H9 (cell line): ENCODE data around the gene STBD1. TPM values are rescaled to one million over a fixed set of nuclear protein-coding genes. Genes with fewer than 3 reads are reported as not detected.

Experiments used
- DNase-seq: peaks from one replicate; pipeline ENCODE4 v3.0.0-alpha.2; 2017
- H2AFZ ChIP-seq: one replicate; pipeline ENCODE4 v1.6.1; 2013; ENCODE audit warnings: mild to moderate bottlenecking, low read length, control low read depth, moderate library complexity
- H2AK5ac ChIP-seq: 2 replicates; pipeline ENCODE4 v1.6.1; 2013; ENCODE audit warnings: low read length, control low read depth, mixed read lengths; ENCODE audit not compliant: insufficient read length
- H2BK120ac ChIP-seq: one replicate; pipeline ENCODE4 v1.6.1; 2013; ENCODE audit warnings: low read depth, mild to moderate bottlenecking, low read length, control low read depth, inconsistent platforms; ENCODE audit not compliant: poor library complexity, severe bottlenecking
- H2BK12ac ChIP-seq: 2 replicates; pipeline ENCODE4 v1.6.1; 2013; ENCODE audit warnings: low read length, control low read depth, mixed read lengths, low read depth; ENCODE audit not compliant: insufficient read length
- H2BK15ac ChIP-seq: 2 replicates; pipeline ENCODE4 v1.6.1; 2013; ENCODE audit warnings: low read depth, low read length, control low read depth
- H2BK20ac ChIP-seq: one replicate; pipeline ENCODE4 v1.6.1; 2013; ENCODE audit warnings: low read depth, mild to moderate bottlenecking, low read length, control low read depth, inconsistent platforms; ENCODE audit not compliant: poor library complexity, severe bottlenecking
- H2BK5ac ChIP-seq: 2 replicates; pipeline ENCODE4 v1.6.1; 2013; ENCODE audit warnings: low read length, control low read depth, mixed read lengths; ENCODE audit not compliant: insufficient read length
- H3K14ac ChIP-seq: 2 replicates; pipeline ENCODE4 v1.6.1; 2013; ENCODE audit warnings: low read length, control low read depth; ENCODE audit not compliant: insufficient read depth
- H3K18ac ChIP-seq: 2 replicates; pipeline ENCODE4 v1.6.1; 2013; ENCODE audit warnings: low read depth, mild to moderate bottlenecking, mixed read lengths, low read length, control low read depth; ENCODE audit not compliant: insufficient read length
- H3K23ac ChIP-seq: 2 replicates; pipeline ENCODE4 v1.6.1; 2013; ENCODE audit warnings: low read length, control low read depth, mixed read lengths, low read depth; ENCODE audit not compliant: insufficient read length
- H3K23me2 ChIP-seq: 2 replicates; pipeline ENCODE4 v1.6.1; 2013; ENCODE audit warnings: low read depth, mild to moderate bottlenecking, mixed read lengths, low read length, control low read depth; ENCODE audit not compliant: insufficient read length, poor library complexity, severe bottlenecking
- H3K27ac ChIP-seq: 2 replicates; pipeline ENCODE4 v1.5.1; 2013; ENCODE audit warnings: low read length, control low read depth, mixed read lengths, low read depth; ENCODE audit not compliant: insufficient read length
- H3K27me3 ChIP-seq: 2 replicates; pipeline ENCODE4 v1.6.1; 2013; ENCODE audit warnings: low read length, control low read depth, inconsistent platforms; ENCODE audit not compliant: insufficient read depth
- H3K4ac ChIP-seq: 2 replicates; pipeline ENCODE4 v1.6.1; 2013; ENCODE audit warnings: low read depth, mild to moderate bottlenecking, control low read depth, inconsistent platforms, low read length, moderate library complexity
- H3K4me1 ChIP-seq: 2 replicates; pipeline ENCODE4 v1.6.1; 2013; ENCODE audit warnings: low read length, control low read depth, inconsistent platforms; ENCODE audit not compliant: insufficient read depth
- H3K4me2 ChIP-seq: 2 replicates; pipeline ENCODE4 v1.6.1; 2013; ENCODE audit warnings: low read length, control low read depth, mixed read lengths; ENCODE audit not compliant: insufficient read length, insufficient read depth
- H3K56ac ChIP-seq: 2 replicates; pipeline ENCODE4 v1.6.1; 2013; ENCODE audit warnings: low read depth, mild to moderate bottlenecking, mixed read lengths, low read length, control low read depth; ENCODE audit not compliant: insufficient read length
- H3K79me1 ChIP-seq: 2 replicates; pipeline ENCODE4 v1.6.1; 2013; ENCODE audit warnings: low read depth, mild to moderate bottlenecking, moderate library complexity, low read length, control low read depth, inconsistent platforms; ENCODE audit not compliant: insufficient read depth, poor library complexity, severe bottlenecking
- H3K79me2 ChIP-seq: 2 replicates; pipeline ENCODE4 v1.6.1; 2013; ENCODE audit warnings: low read length, control low read depth, inconsistent platforms; ENCODE audit not compliant: insufficient read depth
- H3K9ac ChIP-seq: 2 replicates; pipeline ENCODE4 v1.6.1; 2013; ENCODE audit warnings: low read length, control low read depth, mixed read lengths; ENCODE audit not compliant: insufficient read length; ENCODE audit errors: extremely low read depth
- H3K9me3 ChIP-seq: one replicate; pipeline ENCODE4 v1.6.1; 2013; ENCODE audit warnings: low read depth, low read length, inconsistent platforms; ENCODE audit not compliant: control insufficient read depth
- H3T11ph ChIP-seq: one replicate; pipeline ENCODE4 v1.6.1; 2013; ENCODE audit warnings: mild to moderate bottlenecking, low read length, control low read depth, inconsistent platforms
- H4K20me1 ChIP-seq: one replicate; pipeline ENCODE4 v1.6.1; 2013; ENCODE audit not compliant: control insufficient read depth, insufficient read length, insufficient read depth
- H4K5ac ChIP-seq: 2 replicates; pipeline ENCODE4 v1.6.1; 2013; ENCODE audit warnings: low read depth, mild to moderate bottlenecking, mixed read lengths, low read length, control low read depth; ENCODE audit not compliant: insufficient read length
- H4K8ac ChIP-seq: replicated peaks from 2 replicates; pipeline ENCODE4 v1.6.1; 2013; ENCODE audit warnings: low read length, control low read depth, mixed read lengths, low read depth; ENCODE audit not compliant: insufficient read length
- H4K91ac ChIP-seq: 2 replicates; pipeline ENCODE4 v1.6.1; 2013; ENCODE audit warnings: low read depth, mild to moderate bottlenecking, moderate library complexity, mixed read lengths, low read length, control low read depth; ENCODE audit not compliant: insufficient read length
- H3K27ac Mint-ChIP-seq, 3 experiments: 2 replicates in 2 of 3; 3 replicates in 1 of 3; pipeline ENCODE4 v1.8.0; 2020 to 2021; ENCODE audit warnings: mixed read lengths in 3 of 3, mild to moderate bottlenecking in 1 of 3, moderate library complexity in 1 of 3
- H3K27me3 Mint-ChIP-seq: 2 replicates; pipeline ENCODE4 v1.8.0; 2021; ENCODE audit warnings: low read depth, mild to moderate bottlenecking, moderate library complexity, mixed read lengths
- H3K36me3 Mint-ChIP-seq, 3 experiments: 2 replicates in 2 of 3; 3 replicates in 1 of 3; pipeline ENCODE4 v1.8.0; 2020 to 2021; ENCODE audit warnings: low read depth in 3 of 3, mixed read lengths in 3 of 3; ENCODE audit not compliant: insufficient read depth in 1 of 3
- H3K4me1 Mint-ChIP-seq, 2 experiments: 2 replicates each; pipeline ENCODE4 v1.8.0; 2020; ENCODE audit warnings: mixed read lengths in 2 of 2
- H3K4me3 Mint-ChIP-seq, 2 experiments: 2 replicates in 1 of 2; 3 replicates in 1 of 2; pipeline ENCODE4 v1.8.0; 2020 to 2021; ENCODE audit warnings: mild to moderate bottlenecking in 2 of 2, mixed read lengths in 2 of 2, moderate library complexity in 1 of 2
- H3K9me3 Mint-ChIP-seq, 2 experiments: 2 replicates in 1 of 2; 3 replicates in 1 of 2; pipeline ENCODE4 v1.8.0; 2020; ENCODE audit warnings: mild to moderate bottlenecking in 2 of 2, mixed read lengths in 2 of 2, moderate library complexity in 1 of 2
- total RNA-seq: library from RNA; stranded (reverse); gene quantifications from 2 replicates; pipeline ENCODE4 v1.2.1, GENCODE V29; 2021
- TF ChIP-seq, protein P1 (sequence below): fragments of 200-600 bp; sonication (generic); conservative IDR thresholded peaks from 3 replicates; pipeline ENCODE4 v1.8.0; 2021; ENCODE audit warnings: antibody characterized with exemption, mild to moderate bottlenecking

The STBD1 gene
- total RNA-seq, 1 experiment from 2014 or later: 1.1 TPM

DNA sequence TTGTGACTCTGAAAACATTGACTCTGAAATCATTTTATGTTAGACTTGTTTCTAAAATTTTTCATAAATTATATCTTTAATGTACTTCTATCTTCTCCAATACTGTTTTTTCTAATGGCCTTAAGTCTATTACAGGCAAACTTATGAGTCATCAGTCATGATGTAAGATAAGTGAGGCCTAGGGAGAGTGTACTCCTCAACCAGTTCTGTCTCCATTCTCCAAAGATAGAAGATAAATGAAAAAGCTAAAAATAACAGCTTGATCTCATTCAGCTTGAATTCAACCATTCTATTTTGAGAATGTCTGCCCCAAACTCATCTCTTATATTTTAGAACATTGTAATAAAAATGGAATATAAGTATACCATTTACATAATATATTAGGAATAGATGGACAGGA is 34.5 kb downstream of the STBD1 start:
- H3K9me3 Mint-ChIP-seq: no peaks in the 10 kb centered on the region
- no peaks in the 10 kb centered on the region for H3K4me1 Mint-ChIP-seq
- Histone ChIP-seq H2BK12ac (no peak overlapping the region), H3T11ph (no peak overlapping the region), H3K4ac (no peak overlapping the region), H3K9me3 (no peaks in the 10 kb centered on the region), H4K8ac (no peak overlapping the region), H2BK20ac (no peak overlapping the region), H4K5ac (no peak overlapping the region), H3K79me1 (no peaks in the 10 kb centered on the region), H3K4me2 (no peak overlapping the region), H3K56ac (no peak overlapping the region), H2BK15ac (no peak overlapping the region), H4K20me1 (no peaks in the 10 kb centered on the region), H3K27ac (no peak overlapping the region), H4K91ac (no peak overlapping the region), H3K27me3 (no peaks in the 10 kb centered on the region), H3K79me2 (no peaks in the 10 kb centered on the region), H3K4me1 (no peaks in the 10 kb centered on the region), H3K18ac (no peak overlapping the region), H3K23ac (no peak overlapping the region), H2BK120ac (no peak overlapping the region), H3K14ac (no peak overlapping the region), H3K23me2 (no peaks in the 10 kb centered on the region), H2AFZ (no peak overlapping the region), H2BK5ac (no peak overlapping the region), H3K9ac (no peak overlapping the region), H2AK5ac (no peak overlapping the region)
- no peak overlapping the region for H3K4me3 Mint-ChIP-seq
- no peaks in the 10 kb centered on the region for H3K36me3 Mint-ChIP-seq
- H3K27me3 Mint-ChIP-seq: peaks cover 2% of the 10 kb centered on the region; the same call in 1 of the 2 replicates
- no peak for DNase-seq
- TF ChIP-seq, protein P1, sequence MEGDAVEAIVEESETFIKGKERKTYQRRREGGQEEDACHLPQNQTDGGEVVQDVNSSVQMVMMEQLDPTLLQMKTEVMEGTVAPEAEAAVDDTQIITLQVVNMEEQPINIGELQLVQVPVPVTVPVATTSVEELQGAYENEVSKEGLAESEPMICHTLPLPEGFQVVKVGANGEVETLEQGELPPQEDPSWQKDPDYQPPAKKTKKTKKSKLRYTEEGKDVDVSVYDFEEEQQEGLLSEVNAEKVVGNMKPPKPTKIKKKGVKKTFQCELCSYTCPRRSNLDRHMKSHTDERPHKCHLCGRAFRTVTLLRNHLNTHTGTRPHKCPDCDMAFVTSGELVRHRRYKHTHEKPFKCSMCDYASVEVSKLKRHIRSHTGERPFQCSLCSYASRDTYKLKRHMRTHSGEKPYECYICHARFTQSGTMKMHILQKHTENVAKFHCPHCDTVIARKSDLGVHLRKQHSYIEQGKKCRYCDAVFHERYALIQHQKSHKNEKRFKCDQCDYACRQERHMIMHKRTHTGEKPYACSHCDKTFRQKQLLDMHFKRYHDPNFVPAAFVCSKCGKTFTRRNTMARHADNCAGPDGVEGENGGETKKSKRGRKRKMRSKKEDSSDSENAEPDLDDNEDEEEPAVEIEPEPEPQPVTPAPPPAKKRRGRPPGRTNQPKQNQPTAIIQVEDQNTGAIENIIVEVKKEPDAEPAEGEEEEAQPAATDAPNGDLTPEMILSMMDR: no peak
- H3K27ac Mint-ChIP-seq: no peak overlapping the region
